SK-N-MC (cell line): ENCODE data around the gene RMND5A.
"Not testable (repeated sequence)": the region's sequence is repeated elsewhere in the genome, so short reads cannot be mapped to it uniquely, and the experiment has no call there.

ENCODE experiments used
- EZH2 ChIP-seq: fragments of 200-600 bp; sonication (generic); IDR thresholded peaks from one replicate; pipeline ENCODE4 v1.6.1; 2017; ENCODE audit warnings: antibody characterized with exemption
- POLR2AphosphoS5 ChIP-seq: IDR thresholded peaks from 2 replicates; pipeline ENCODE4 v1.6.1; 2012; ENCODE audit warnings: mild to moderate bottlenecking, low read depth, low read length, borderline replicate concordance

GRCh38 chr2:86708126-86708525, 12.0 kb upstream of the RMND5A start:
- TF ChIP-seq EZH2, POLR2AphosphoS5: not testable (repeated sequence)
